Measurements from ENCODE around the gene BCL2L1.

BCL2L1 gene

GRCh38 chr20:31757254-31757653 lies 34.6 kb upstream of the BCL2L1 start:
- Histone ChIP-seq H3K4me3 (ENCODE audit: low read depth, low read length, poor library complexity, severe bottlenecking) (no peak overlapping the region), H3K9me2 (ENCODE audit: low read depth, low read length) (no peaks in the 10 kb centered on the region), H3K4me2 (ENCODE audit: low read length) (no peak overlapping the region), H3K27ac (ENCODE audit: low read depth, low read length, poor library complexity, severe bottlenecking) (no peak overlapping the region), H3K79me2 (ENCODE audit: insufficient read depth, low read length) (peaks cover 49% of the 10 kb centered on the region), H3K9me3 (ENCODE audit: low read length) (no peaks in the 10 kb centered on the region), H4K20me1 (ENCODE audit: insufficient read depth, low read length) (no peaks in the 10 kb centered on the region), H3K9ac (ENCODE audit: low read length) (no peak overlapping the region), H3K36me3 (ENCODE audit: insufficient read depth, low read length) (peaks cover 77% of the 10 kb centered on the region), H3F3A (ENCODE audit: insufficient read depth, low read length) (no peaks in the 10 kb centered on the region), H3K27me3 (ENCODE audit: insufficient read depth, low read length) (no peaks in the 10 kb centered on the region), H3K4me1 (ENCODE audit: insufficient read depth, low read length, severe bottlenecking) (no peaks in the 10 kb centered on the region), H2AFZ (ENCODE audit: low read length) (no peak overlapping the region)
- TF ChIP-seq EZH2 (IDR thresholded peaks at IDR 0.05; ENCODE audit: borderline replicate concordance, low read length) (no peak), CTCF (IDR thresholded peaks at IDR 0.05; ENCODE audit: low read length) (no peak)

GRCh38 chr20:31751126-31751525 lies 28.5 kb upstream of the BCL2L1 start:
- Histone ChIP-seq H3K79me2 (ENCODE audit: insufficient read depth, low read length) (peaks cover 93% of the 10 kb centered on the region), H3K4me3 (ENCODE audit: low read depth, low read length, poor library complexity, severe bottlenecking) (no peak overlapping the region), H3K27me3 (ENCODE audit: insufficient read depth, low read length) (no peaks in the 10 kb centered on the region), H3K4me2 (ENCODE audit: low read length) (no peak overlapping the region), H3K4me1 (ENCODE audit: insufficient read depth, low read length, severe bottlenecking) (peaks cover 13% of the 10 kb centered on the region), H3F3A (ENCODE audit: insufficient read depth, low read length) (no peaks in the 10 kb centered on the region), H3K9me3 (ENCODE audit: low read length) (no peaks in the 10 kb centered on the region), H3K9ac (ENCODE audit: low read length) (no peak overlapping the region), H3K9me2 (ENCODE audit: low read depth, low read length) (no peaks in the 10 kb centered on the region), H3K36me3 (ENCODE audit: insufficient read depth, low read length) (peaks cover 70% of the 10 kb centered on the region), H3K27ac (ENCODE audit: low read depth, low read length, poor library complexity, severe bottlenecking) (no peak overlapping the region), H4K20me1 (ENCODE audit: insufficient read depth, low read length) (no peaks in the 10 kb centered on the region), H2AFZ (ENCODE audit: low read length) (no peak overlapping the region)
- TF ChIP-seq EZH2 (IDR thresholded peaks at IDR 0.05; ENCODE audit: borderline replicate concordance, low read length), result no peak
- no peak for TF ChIP-seq CTCF (IDR thresholded peaks at IDR 0.05; ENCODE audit: low read length)

- H4K20me1 ChIP-seq (ENCODE audit: insufficient read depth, low read length), result no peaks in the 10 kb centered on the region
- H3F3A ChIP-seq (ENCODE audit: insufficient read depth, low read length), result no peaks in the 10 kb centered on the region
- peaks cover 92% of the 10 kb centered on the region for H3K79me2 ChIP-seq (ENCODE audit: insufficient read depth, low read length)
- peaks cover 27% of the 10 kb centered on the region for H3K4me1 ChIP-seq (ENCODE audit: insufficient read depth, low read length, severe bottlenecking)
- H3K4me2 ChIP-seq (ENCODE audit: low read length), result no peak overlapping the region
- H3K4me3 ChIP-seq (ENCODE audit: low read depth, low read length, poor library complexity, severe bottlenecking), result no peak overlapping the region
- H3K9me2 ChIP-seq (ENCODE audit: low read depth, low read length), result no peaks in the 10 kb centered on the region
- no peak for TF ChIP-seq CTCF (IDR thresholded peaks at IDR 0.05; ENCODE audit: low read length)
- no peak for TF ChIP-seq EZH2 (IDR thresholded peaks at IDR 0.05; ENCODE audit: borderline replicate concordance, low read length)
- H3K9ac ChIP-seq (ENCODE audit: low read length), result no peak overlapping the region
- H3K27ac ChIP-seq (ENCODE audit: low read depth, low read length, poor library complexity, severe bottlenecking), result no peak overlapping the region
- H3K36me3 ChIP-seq (ENCODE audit: insufficient read depth, low read length), result peaks cover 83% of the 10 kb centered on the region
- no peaks in the 10 kb centered on the region for H3K27me3 ChIP-seq (ENCODE audit: insufficient read depth, low read length)
- H3K9me3 ChIP-seq (ENCODE audit: low read length), result no peaks in the 10 kb centered on the region
- no peak overlapping the region for H2AFZ ChIP-seq (ENCODE audit: low read length)
These were observed 26.6 kb upstream of the BCL2L1 start for GRCh38 chr20:31749223-31749622.

All from OCI-LY1 (cell line).